Thyroid gland (tissue), 4 donors: Measurements from ENCODE around the gene REG1A. TPM values are rescaled to one million over a fixed set of nuclear protein-coding genes. Genes with fewer than 3 reads are reported as not detected.

Experiments used
- DNase-seq, 2 donors: peaks; one replicate each; pipeline ENCODE4 v3.0.0-alpha.2; 2019
- H3K27ac ChIP-seq, 3 donors: fragments of 200-600 bp; sonication (generic); 1 replicate in 2 of 3; 2 replicates in 1 of 3; pipeline ENCODE4 v1.5.1; 2016 to 2019; ENCODE audit warnings: mild to moderate bottlenecking in 1 of 3, moderate library complexity in 1 of 3
- H3K27me3 ChIP-seq: fragments of 200-600 bp; sonication (generic); one replicate; pipeline ENCODE4 v1.5.1; 2019
- H3K36me3 ChIP-seq, 2 donors: fragments of 200-600 bp; sonication (generic); one replicate each; pipeline ENCODE4 v1.5.1; 2016 to 2019
- H3K4me1 ChIP-seq, 2 donors: fragments of 200-600 bp; sonication (generic); one replicate each; pipeline ENCODE4 v1.5.1; 2017 to 2019
- H3K4me3 ChIP-seq, 3 donors: fragments of 200-600 bp; sonication (generic); replicated peaks in 1 of 3; 1 replicate in 2 of 3; 2 replicates in 1 of 3; pipeline ENCODE4 v1.5.1; 2016; ENCODE audit warnings: mild to moderate bottlenecking in 1 of 3
- H3K9me3 ChIP-seq: fragments of 200-600 bp; sonication (generic); one replicate; pipeline ENCODE4 v1.5.1; 2017
- CTCF ChIP-seq, 6 experiments: fragments of 200-600 bp in 3 of 6; fragments of 450-650 bp in 3 of 6; sonication (generic) in 3 of 6; IDR thresholded peaks; one replicate each; pipeline ENCODE4 v1.5.1; 2016 to 2019; ENCODE audit warnings: antibody characterized with exemption in 6 of 6, mild to moderate bottlenecking in 2 of 6, inconsistent platforms in 1 of 6, moderate library complexity in 1 of 6
- POLR2A ChIP-seq, 2 donors: fragments of 450-650 bp; IDR thresholded peaks; one replicate each; pipeline ENCODE4 v1.6.1; 2017; ENCODE audit warnings: antibody characterized with exemption in 2 of 2, mild to moderate bottlenecking in 2 of 2, moderate library complexity in 1 of 2
- WGBS, 2 donors: methylation state at CpG; one replicate each; pipeline ENCODE4 v1.1.5; 2017; 5-methylcytosine and 5-hydroxymethylcytosine counted together
- intact Hi-C: fragments of 100-400 bp; cut with DNase I; formaldehyde crosslinking; loops from one replicate; pipeline ENCODE4 v1.15.1; 2023
- total RNA-seq, 4 donors: library from RNA; depleted of rRNA; stranded (reverse); fragments of >200 nt; gene quantifications; one replicate each; pipeline ENCODE4 v1.2.3, GENCODE V29; 2016

Gene REG1A
- total RNA-seq, 4 donors from 2014 or later: not detected

GRCh38 chr2:79099140-79099686, 21.1 kb upstream of the REG1A start:
- no peaks in the 10 kb centered on the region for H3K36me3 ChIP-seq
- no peaks in the 10 kb centered on the region for H3K9me3 ChIP-seq
- intact Hi-C loops: no loop called here
- DNase-seq: no peak
- no peak overlapping the region for H3K4me3 ChIP-seq
- 74 to 86% methylated on average over 7 of the region's 7 CpGs for WGBS, 2 donors
- H3K27ac ChIP-seq: no peak overlapping the region
- no peak for TF ChIP-seq POLR2A (IDR thresholded peaks at IDR 0.05)
- no peak for TF ChIP-seq CTCF (IDR thresholded peaks at IDR 0.05)
- H3K4me1 ChIP-seq: no peaks in the 10 kb centered on the region
- H3K27me3 ChIP-seq: no peaks in the 10 kb centered on the region

- no peak overlapping the region for H3K4me3 ChIP-seq
- no peak overlapping the region for H3K27ac ChIP-seq
- no peaks in the 10 kb centered on the region for H3K4me1 ChIP-seq
- no peaks in the 10 kb centered on the region for H3K9me3 ChIP-seq
- WGBS, 2 donors: 93 to 100% methylated on average over 1 of the region's 1 CpG
- no peaks in the 10 kb centered on the region for H3K36me3 ChIP-seq
- intact Hi-C loops: no loop called here
- no peaks in the 10 kb centered on the region for H3K27me3 ChIP-seq
- no peak for TF ChIP-seq POLR2A (IDR thresholded peaks at IDR 0.05)
- TF ChIP-seq CTCF (IDR thresholded peaks at IDR 0.05): no peak
- DNase-seq: no peak
These were observed 20.0 kb upstream of the REG1A start for GRCh38 chr2:79100285-79100684.

GRCh38 chr2:79101024-79101423, 19.3 kb upstream of the REG1A start:
- DNase-seq: no peak
- WGBS, 2 donors: 81 to 88% methylated on average over 2 of the region's 2 CpGs
- H3K27ac ChIP-seq: no peak overlapping the region

GRCh38 chr2:79103214-79103613, 17.1 kb upstream of the REG1A start:
- H3K4me1 ChIP-seq: no peaks in the 10 kb centered on the region
- DNase-seq: no peak
- H3K9me3 ChIP-seq: no peaks in the 10 kb centered on the region
- H3K36me3 ChIP-seq: no peaks in the 10 kb centered on the region
- H3K27ac ChIP-seq: no peak overlapping the region
- TF ChIP-seq CTCF (IDR thresholded peaks at IDR 0.05) (no peak), POLR2A (IDR thresholded peaks at IDR 0.05) (no peak)
- whole genome bisulfite sequencing, 2 donors: 86 to 91% methylated on average over 2 of the region's 2 CpGs
- H3K4me3 ChIP-seq: no peak overlapping the region
- intact Hi-C loops: no loop called here
- H3K27me3 ChIP-seq: no peaks in the 10 kb centered on the region

More at GRCh38 chr2:79101024-79101423, 19.3 kb upstream of the REG1A start:
- Histone ChIP-seq H3K27me3 (no peaks in the 10 kb centered on the region), H3K4me3 (no peak overlapping the region), H3K9me3 (no peaks in the 10 kb centered on the region), H3K36me3 (no peaks in the 10 kb centered on the region), H3K4me1 (no peaks in the 10 kb centered on the region)
- intact Hi-C loops: no loop called here
- TF ChIP-seq CTCF (IDR thresholded peaks at IDR 0.05) (no peak), POLR2A (IDR thresholded peaks at IDR 0.05) (no peak)

- no peaks in the 10 kb centered on the region for H3K36me3 ChIP-seq
- H3K27ac ChIP-seq: no peak overlapping the region
- no peaks in the 10 kb centered on the region for H3K9me3 ChIP-seq
- H3K27me3 ChIP-seq: no peaks in the 10 kb centered on the region
- no peak for TF ChIP-seq CTCF (IDR thresholded peaks at IDR 0.05)
- TF ChIP-seq POLR2A (IDR thresholded peaks at IDR 0.05): no peak
- 80 to 88% methylated on average over 2 of the region's 2 CpGs for WGBS, 2 donors
- intact Hi-C loops: no loop called here
- H3K4me1 ChIP-seq: no peaks in the 10 kb centered on the region
- H3K4me3 ChIP-seq: no peak overlapping the region
- no peak for DNase-seq
These were observed 15.0 kb upstream of the REG1A start for GRCh38 chr2:79105259-79105658.
